ENCODE measurements around the gene NUMBL.
A peak's percentile ranks its signal among the peaks of the same experiment; 100 is the strongest.
"Not testable (repeated sequence)": the region's sequence is repeated elsewhere in the genome, so short reads cannot be mapped to it uniquely, and the experiment has no call there.

NUMBL gene

DNA sequence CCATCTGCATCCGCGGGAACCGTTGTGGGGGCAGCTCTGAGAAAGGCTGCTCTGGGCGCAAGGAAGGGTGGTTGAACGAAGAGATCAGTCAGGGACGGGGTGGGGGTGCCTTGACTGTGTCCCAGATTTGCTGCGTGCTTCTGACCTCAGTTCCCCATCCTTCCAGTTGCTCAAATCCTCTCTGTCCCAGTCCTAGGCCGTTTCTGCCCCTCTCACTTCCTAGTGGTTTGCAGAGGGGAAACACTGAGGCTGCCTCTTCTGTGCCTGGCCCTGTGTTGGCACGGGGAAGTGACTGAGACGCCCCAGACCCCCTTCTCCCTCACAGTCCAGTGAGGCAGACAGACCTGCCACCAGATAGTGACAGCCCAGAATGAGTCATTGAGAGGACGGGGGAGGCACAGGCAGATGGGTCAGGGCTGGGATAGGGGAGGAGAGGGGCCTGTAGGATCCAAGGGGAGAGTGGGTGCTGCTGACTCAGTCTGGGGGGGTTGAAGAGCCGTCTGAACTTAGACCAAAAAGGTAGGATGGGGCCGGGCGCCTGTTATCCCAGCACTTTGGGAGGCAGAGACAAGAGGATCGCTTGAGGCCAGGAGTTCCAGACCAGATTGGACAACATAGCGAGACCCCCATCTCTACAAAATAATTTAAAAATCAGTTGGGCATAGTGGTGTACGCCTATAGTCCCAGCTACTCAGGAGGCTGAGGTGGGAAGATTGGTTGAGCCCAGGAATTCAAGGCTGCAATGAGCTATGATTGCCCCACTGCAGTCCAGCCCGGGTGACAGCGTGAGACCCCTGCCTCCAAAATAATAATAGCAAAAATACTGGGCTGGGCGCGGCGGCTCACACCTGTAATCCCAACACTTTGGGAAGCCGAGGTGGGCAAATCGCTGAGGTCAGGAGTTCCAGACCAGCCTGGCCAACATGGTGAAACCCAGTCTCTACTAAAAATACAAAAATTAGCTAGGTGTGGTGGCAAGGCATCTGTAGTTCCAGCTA is 26.5 kb downstream of the NUMBL start:
- DNase-seq (ENCODE audit: low spot score) = no peak

DNA sequence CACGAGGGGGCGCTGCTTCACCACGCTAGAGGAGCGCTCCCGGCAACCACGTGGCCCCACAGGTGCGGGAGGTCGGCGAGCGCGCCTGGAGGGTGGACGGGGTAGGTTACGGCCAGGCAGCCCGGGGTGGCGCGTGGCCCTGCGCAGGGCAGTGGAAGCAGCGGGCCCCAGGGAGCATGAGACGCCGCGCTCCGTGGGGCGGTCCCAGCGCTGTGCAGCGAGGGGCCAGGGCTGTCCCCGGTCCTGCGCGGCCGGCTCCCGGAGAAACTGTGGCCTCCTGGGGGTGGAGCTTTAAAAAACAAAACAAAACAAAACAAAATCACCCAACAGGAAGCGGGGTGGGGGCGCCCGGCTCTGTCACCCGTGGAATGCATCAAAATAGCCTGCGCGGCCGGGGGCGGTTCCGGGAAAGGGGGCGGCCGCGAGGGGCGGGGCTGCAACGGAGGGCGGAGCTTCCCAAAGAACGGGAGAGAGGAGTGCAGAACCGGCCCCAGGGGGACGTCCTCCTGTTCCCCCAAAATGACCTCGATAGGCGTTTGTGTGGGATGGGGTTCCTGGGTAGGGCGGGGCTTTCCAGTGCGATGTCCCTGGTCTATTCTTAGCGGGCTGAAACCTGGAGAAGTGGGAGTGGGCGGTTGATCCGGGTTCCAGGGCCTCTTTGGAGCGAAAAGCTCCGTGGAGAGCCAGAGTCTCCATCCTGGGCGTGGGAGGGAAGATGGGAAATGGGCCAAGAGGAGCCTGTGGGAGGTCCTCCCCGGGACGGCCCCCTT is 27.3 kb downstream of the NUMBL start:
- peak; percentile 85 for DNase-seq (ENCODE audit: low spot score)

DNA sequence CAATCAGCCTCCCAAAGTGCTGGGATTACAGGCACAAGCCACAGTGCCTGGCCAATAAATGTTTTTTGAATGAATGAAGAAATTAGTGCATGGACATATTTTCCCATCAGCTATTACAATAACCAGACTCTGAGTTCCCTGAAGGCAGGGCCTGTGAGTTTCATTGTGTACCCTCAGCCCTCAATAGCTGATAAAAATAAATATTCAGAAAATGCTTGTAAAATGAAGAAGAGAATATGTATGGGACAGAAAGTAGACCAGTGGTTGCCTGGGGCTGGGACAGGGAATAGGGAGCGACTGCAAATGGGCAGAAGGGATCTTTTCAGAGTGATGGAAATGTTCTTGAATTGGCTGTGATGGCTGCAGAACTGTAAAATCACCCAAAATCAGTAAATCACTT is 28.8 kb downstream of the NUMBL start:
- no peak for DNase-seq (ENCODE audit: low spot score)

DNA sequence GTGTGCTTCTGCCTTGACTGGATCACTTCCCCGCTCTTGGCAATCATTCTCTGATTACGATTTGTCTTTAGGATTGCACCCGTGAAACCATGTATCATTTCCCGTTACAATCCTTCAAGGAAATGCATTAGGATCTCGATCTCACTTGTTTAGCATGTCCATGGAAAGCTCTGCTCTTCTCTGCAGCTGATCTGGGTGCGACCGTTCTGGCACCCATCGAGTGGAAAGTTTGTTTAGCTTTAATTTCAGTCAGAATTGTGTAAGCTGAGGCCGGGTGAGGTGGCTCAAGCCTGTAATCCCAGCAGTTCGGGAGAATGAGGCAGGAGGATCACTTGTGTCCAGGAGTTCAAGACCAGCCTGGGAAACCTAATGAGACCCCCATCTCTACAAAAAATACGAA is 30.9 kb downstream of the NUMBL start:
- DNase-seq (ENCODE audit: low spot score) = no peak

DNA sequence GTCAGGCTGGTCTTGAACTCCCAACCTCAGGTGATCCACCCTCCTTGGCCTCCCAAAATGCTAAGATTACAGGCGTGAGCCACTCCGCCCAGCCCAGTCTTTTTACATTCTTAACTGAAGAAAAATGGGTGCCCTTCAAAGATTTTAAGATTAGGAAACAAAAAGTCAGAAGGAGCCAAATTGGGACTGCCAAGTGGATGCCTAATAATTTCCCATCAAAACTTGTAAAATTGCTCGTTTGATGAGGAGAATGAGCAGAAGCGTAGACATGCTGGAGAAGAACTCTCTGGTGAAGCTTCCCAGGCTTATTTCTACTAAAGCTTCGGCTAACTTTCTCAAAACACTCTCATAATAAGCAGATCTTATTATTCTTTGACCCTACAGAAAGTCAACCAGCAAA is 31.3 kb downstream of the NUMBL start:
- no peak for DNase-seq (ENCODE audit: low spot score)

DNA sequence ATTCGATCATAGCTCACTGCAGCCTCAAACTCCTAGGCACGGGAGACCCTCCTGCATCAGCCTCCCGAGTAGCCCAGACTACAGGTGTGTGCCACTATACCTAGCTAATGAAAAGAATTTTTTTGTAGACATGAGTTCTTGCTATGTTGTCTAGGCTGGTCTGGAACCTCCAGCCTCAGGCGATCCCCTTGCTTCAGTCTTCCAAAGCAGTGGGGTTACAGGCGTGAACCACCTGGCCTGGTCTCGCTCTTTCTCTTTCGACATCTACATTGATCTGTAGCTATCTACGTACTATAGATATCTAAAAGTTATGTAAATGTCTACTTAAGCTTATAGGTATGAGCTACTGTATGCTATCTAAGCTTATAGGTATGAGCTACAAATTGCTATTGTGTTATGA is 32.4 kb downstream of the NUMBL start:
- no peak for DNase-seq (ENCODE audit: low spot score)

DNA sequence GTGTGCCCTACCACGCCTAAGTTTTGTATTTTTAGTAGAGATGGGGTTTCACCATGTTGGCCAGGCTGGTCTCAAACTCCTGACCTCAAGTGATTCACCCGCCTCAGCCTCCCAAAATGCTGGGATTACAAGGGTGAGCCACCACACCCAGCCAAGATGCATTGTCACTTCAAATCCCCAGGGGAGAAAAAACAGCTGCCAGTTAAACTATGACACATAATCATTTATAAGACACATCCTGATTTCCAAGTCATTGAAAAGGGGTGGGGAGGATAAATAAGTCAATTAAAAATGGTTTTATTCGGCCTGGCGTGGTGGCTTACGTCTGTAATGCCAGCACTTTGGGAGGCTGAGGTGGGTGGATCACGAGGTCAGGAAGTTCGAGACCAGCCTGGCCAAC is 34.8 kb downstream of the NUMBL start:
- not testable (repeated sequence) for DNase-seq (ENCODE audit: low spot score)

DNA sequence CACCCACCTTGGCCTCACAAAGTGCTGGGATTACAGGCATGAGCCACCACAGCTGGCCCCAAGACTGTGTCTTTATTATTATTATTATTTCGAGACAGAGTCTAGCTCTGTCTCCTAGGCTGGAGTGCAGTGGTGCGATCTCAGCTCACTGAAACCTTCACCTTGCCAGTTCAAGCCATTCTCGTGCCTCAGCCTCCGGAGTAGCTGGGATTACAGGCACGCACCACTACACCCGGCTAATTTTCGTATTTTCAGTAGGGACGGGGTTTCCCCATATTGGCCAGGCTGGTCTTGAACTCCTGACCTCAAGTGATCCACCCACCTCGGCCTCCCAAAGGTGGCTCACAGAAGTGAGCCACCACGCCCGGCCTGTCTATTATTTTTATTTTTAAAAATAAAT is 38.1 kb downstream of the NUMBL start:
- DNase-seq (ENCODE audit: low spot score) = not testable (repeated sequence)

DNA sequence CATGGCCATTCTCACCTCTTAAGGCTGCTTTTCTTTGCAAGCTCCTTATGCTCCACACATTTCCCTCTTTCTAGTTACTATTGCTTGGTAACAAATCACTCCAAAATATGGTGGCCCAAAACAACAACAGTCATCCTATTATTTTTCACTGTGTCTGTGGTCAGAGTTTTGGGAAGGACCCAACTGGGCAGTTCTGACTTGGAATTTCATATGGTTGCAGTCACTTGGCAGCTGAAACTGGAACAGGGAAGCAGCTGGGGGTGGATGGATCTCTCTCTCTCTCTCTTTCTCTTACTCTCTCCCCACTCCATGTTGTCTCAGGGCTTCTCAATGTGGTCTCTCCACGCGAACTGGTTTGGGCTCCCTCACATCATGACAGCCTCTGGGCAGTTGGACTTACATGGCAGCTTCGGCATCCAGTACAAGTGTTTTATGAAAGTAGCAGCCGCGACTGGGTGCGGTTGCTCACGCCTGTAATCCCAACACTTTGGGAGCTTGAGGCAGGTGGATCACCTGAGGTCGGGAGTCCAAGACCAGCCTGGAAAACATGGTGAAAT is 39.6 kb downstream of the NUMBL start:
- DNase-seq (ENCODE audit: low spot score) = no peak

DNA sequence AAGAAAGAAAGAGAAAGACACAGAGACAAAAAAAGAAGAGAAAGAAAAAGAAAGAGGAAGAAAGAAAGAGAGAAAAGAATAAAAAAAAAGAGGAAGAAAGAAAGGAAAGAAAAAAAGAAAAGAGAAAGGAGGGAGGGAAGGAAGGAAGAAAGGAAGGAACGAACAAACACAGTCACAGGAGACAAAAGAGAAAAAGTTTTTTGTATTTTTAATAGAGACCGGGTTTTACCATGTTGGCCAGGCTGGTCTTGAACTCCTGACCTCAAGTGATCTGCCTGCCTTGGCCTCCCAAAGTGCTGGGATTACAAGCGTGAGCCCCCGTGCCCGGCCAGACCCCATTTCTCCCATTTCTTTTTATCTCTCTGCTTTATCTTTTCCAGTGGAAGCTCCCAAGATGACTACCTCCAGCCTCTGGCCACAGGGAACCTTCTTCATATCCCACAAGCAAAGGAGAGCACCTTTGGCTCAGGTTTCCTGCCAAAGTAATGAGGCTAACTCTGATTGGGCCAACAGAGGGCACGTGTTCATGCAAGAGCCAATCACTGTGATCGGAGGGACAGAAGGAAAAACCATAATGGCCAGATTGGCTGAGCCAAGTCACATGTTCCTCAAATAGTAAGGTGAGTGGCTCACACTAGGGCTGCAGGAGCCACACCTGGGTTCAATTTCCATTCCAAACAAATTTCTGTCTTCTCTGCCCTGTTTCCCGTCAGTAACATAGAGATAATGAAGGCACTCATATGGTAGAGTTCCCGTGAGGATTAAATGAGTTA is 40.4 kb downstream of the NUMBL start:
- not testable (repeated sequence) for DNase-seq (ENCODE audit: low spot score)

DNA sequence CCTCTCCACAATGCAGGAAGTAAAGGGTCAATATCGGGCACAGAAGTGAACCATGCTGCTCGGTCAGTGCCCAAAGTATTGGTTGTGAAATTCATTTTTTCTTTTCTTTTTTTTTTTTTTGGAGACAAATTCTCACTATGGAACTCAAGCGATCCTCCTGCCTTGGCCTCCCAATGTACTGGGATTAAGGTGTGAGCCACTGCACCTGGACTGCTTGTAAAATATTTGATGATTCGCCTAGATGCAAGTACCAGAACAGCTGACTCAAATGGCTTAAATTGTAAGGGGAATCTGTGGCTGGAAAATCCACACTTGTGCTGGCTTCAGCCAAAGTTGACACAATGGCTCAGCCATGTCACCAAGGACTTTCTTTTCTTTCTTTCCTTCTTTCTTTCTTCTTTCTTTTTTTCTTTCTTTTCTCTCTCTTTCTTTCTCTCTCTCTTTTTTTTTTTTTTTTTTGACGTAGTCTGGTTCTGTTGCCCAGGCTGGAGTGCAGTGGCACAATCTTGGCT is 43.7 kb downstream of the NUMBL start:
- DNase-seq (ENCODE audit: low spot score) = no peak

DNA sequence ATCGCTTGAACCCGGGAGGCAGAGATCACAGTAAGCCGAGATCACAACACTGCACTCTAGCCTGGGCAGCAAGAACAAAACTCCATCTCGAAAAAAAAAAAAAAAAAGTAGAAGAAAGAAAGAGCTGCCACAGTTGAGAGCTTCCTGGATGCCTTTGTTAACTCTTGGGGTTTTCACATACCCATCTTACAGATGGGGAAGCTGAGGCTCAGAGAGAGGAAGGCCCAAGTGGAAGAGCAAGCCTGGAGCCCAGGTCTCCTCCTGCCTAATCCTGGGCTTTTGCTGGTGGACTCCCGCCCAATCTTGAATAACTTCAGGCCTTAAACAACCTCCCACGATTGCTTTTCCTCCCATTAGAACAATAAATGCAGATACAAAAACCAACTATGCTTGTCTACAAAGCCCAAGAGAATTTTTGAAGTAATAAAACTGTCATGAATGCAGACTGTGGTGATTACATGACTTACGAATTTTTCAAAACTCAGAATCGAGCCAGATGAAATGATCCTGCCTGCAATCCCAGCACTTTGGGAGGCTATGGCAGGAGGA is 47.6 kb downstream of the NUMBL start:
- DNase-seq (ENCODE audit: low spot score) = no peak

DNA sequence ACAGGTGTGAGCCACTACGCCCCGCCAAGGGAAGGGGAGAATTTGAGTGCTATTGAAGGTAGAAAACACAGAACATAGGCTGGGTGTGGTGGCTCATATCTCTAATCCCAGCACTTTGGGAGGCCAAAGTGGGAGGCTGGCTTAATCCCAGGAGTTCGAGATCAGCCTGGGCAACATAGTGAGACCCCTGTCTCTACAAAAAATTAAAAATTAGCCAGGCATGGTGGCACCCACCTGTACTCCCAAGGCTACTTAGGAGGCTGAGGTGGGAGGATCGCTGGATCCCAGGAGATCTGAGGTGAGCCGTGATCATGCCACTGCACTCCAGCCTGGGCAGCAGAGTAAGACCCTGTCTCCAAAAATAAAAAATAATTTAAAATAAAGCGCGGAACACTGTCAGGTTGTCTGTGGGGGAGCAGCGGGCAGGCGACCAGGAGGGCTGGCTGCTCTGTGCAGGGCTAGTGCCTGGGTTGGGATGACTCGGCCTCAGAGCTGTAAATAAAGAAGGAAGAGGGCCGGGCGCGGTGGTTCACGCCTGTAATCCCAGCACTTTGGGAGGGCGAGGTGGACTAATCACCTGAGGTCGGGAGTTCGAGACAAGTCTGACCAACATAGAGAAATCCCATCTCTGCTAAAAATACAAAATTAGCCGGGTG is 48.3 kb downstream of the NUMBL start:
- DNase-seq (ENCODE audit: low spot score) = no peak

DNA sequence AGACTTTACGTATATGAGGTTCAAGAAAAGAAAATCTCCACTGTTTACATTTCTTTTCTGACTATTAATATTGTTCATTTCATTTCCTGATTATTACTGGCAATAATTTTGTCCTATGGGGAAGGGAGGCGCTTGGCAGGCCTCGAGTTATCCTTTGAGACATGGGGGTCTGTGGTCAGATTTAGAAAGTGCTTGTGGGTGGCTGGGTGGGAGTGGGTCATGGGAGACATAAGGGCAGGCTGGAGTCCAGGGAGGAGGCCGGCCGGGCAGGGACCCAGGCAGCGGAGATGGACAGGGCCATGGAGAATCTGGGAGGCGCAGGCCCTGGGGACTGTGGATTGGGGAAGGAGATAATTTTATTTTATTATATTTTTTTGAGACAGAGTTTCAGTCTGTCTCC is 49.2 kb downstream of the NUMBL start:
- no peak for DNase-seq (ENCODE audit: low spot score)

DNA sequence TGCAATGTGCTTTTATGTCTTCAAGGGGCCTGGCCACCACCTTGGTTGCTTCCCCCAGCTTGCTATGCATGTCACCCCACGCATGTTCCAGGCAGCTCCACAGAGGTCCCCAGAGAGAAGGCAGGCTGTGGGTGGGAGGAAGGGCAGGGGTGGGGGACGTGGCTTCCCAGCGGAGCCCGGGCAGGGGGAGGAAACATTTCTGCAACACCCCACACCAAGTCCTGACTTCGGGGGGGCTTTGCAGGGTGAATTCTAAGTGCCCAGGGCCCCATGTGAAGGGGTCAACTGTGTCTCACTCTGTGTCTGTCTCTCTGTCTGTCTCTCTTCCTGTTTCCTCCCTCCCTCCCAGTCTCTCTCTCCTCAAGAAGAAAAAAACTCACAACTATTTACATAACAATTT is 49.7 kb downstream of the NUMBL start:
- no peak for DNase-seq (ENCODE audit: low spot score)

DNA sequence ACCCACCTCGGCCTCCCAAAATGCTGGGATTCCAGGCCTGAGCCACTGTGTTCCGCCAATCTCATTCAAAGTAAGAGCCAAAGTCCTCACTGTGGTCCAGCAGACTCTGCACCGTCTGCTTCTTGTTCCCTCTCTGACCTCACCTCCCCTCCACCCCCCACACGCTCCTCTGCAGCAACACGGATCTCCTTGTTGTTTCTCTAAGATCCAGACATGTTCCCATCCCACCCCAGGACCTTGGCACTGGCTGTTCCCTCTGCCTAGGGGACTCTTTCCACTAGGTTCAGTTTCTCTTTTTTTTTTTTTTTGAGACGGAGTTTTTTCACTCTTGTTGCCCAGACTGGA is 50.8 kb downstream of the NUMBL start:
- no peak for DNase-seq (ENCODE audit: low spot score)

DNA sequence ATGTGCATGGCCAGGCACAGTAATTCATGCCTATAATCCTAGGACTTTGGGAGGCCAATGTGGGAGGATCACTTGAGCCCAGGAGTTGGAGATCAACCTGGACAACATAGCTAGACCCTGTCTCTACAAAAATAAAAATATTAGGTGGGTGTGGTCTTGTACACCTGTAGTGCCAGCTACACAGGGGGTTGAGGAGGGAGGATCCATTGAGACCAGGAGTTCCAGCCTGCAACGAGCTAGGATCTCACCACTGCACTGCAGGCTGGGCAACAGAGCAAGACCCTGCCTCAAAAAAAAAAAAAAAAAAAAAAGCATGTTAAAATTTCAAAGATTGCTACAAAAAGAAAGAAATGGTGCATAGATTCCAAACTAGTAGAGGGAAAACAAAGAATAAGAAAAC is 52.1 kb downstream of the NUMBL start:
- no peak for DNase-seq (ENCODE audit: low spot score)

DNA sequence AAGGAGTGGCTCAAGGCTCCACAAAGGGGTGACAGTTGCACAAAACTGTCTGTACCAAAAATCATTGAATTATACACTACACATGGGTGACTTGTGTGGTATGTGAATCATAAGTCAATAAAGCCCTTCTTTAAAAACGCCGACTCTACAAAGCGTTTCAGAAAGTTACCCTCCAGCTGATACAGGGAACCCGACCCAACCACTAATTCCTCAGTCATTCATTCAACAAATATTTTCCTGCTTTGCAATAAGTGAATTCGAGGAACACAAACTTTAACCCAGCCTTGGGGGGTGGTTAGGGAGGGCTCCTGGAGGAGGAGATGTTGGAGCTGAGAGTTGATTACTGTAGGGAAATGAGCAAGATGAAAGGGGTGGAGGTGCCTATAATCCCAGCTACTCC is 57.2 kb downstream of the NUMBL start:
- no peak for DNase-seq (ENCODE audit: low spot score)

DNA sequence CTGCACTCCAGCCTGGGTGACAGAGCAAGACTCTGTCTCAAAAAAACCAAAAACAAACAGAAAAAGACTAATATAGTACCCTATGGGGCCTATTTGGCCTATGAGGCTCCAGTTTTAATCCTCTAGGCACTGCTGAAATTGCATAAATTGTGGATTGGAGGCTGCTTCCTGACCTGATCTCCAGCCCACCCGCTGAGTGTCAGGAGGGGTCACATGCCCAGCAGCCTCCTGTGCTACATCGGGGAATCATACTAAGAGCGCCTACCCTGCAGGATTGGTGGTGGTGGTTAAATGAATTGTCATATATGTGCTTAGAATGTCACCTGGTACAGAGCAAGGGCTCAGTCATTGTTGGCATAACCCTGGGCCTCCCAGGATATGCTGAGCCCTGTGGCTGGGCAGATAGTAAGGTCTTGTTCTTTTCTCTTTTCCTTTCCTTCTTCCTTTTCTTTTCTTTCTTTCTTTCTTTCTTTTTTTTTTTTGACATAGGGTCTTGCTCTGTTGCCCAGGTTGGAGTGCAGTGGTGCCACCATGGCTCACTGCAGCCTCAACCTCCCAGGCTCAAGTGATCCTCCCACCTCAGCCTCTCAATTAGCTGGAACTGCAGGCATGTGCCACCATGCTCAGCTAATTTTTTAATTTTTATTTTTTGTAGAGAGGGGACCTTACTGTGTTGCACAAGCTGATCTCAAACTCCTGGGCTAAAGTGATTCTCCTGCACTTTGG is 58.0 kb downstream of the NUMBL start:
- DNase-seq (ENCODE audit: low spot score) = no peak

DNA sequence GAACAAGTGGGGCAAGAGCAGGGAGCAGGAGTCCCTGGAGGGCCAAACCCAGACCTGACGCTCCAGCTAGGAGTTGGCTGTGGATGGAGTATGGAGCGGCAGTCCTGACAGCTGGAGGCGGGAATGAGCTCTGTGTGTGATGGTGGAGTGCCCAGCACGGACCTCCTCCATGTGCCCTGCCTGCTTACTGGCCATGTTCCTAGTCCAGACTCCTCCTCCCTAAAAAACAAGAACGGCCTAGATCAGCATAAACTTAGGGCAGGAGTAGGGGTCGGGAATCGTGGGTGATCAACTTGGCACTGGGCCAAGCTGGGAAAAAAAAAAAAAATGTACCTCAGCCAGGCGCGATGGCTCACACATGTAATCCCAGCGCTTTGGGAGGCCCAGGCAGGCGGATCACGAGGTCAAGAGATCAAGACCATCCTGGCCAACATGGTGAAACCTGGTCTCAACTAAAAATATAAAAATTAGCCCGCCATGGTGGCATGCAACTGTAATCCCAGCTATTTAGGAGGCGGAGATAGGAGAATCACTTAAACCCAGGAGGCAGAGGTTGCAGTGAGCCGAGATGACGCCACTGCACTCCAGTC is 59.8 kb downstream of the NUMBL start:
- DNase-seq (ENCODE audit: low spot score) = no peak

Data from cerebellar cortex (tissue), 1 donor.